CD8-positive, alpha-beta memory T cell (primary cell): ENCODE results near the gene PHC2. TPM values are rescaled to one million over a fixed set of nuclear protein-coding genes. Genes with fewer than 3 reads are reported as not detected.
A peak's percentile ranks its signal among the peaks of the same experiment; 100 is the strongest.
"Not testable (repeated sequence)": the region's sequence is repeated elsewhere in the genome, so short reads cannot be mapped to it uniquely, and the experiment has no call there.

Experiments
- CTCF ChIA-PET: fragments of 350-600 bp; sonication (Branson Sonifier 250); formaldehyde crosslinking; loops from one replicate; lab custom pipeline; 2021; ENCODE audit warnings: antibody characterized with exemption; lab: Charles Lee
- POLR2A ChIA-PET: fragments of 350-600 bp; sonication (Branson Sonifier 250); formaldehyde crosslinking; loops from one replicate; lab custom pipeline; 2021; ENCODE audit warnings: antibody characterized with exemption; lab: Charles Lee
- DNase-seq, 5 donors: peaks; one replicate each; pipeline versions ENCODE4 v3.0.0 to v3.0.0-alpha.2; 2020 to 2022; ENCODE audit warnings: mixed read lengths in 1 of 5
- H3K27ac ChIP-seq: one replicate; pipeline ENCODE4 v1.7.0; 2013; ENCODE audit warnings: low read depth, mild to moderate bottlenecking, low read length, moderate library complexity
- H3K27me3 ChIP-seq: 2 replicates; pipeline ENCODE4 v1.7.0; 2013; ENCODE audit warnings: low read length, mild to moderate bottlenecking; ENCODE audit not compliant: insufficient read depth, poor library complexity, severe bottlenecking
- H3K36me3 ChIP-seq: 2 replicates; pipeline ENCODE4 v1.7.0; 2013; ENCODE audit warnings: mild to moderate bottlenecking, low read length, moderate library complexity; ENCODE audit not compliant: insufficient read depth
- H3K4me1 ChIP-seq: 2 replicates; pipeline ENCODE4 v1.7.0; 2013; ENCODE audit warnings: mild to moderate bottlenecking, low read length, moderate library complexity; ENCODE audit not compliant: insufficient read depth
- H3K4me3 ChIP-seq: 2 replicates; pipeline ENCODE4 v1.7.0; 2013; ENCODE audit warnings: mild to moderate bottlenecking, low read length
- H3K9me3 ChIP-seq: 2 replicates; pipeline ENCODE4 v1.7.0; 2013; ENCODE audit warnings: mild to moderate bottlenecking, low read length
- H3K27ac Mint-ChIP-seq, 8 donors: one replicate each; pipeline ENCODE4 v1.8.0; 2020 to 2021; ENCODE audit warnings: mixed read lengths in 8 of 8, mild to moderate bottlenecking in 6 of 8, inconsistent platforms in 3 of 8, moderate library complexity in 3 of 8
- H3K27me3 Mint-ChIP-seq, 2 donors: one replicate each; pipeline ENCODE4 v1.8.0; 2020 to 2021; ENCODE audit warnings: mixed read lengths in 2 of 2, mild to moderate bottlenecking in 1 of 2, moderate library complexity in 1 of 2
- H3K36me3 Mint-ChIP-seq, 3 donors: one replicate each; pipeline ENCODE4 v1.8.0; 2020 to 2021; ENCODE audit warnings: mixed read lengths in 3 of 3, inconsistent platforms in 1 of 3, mild to moderate bottlenecking in 1 of 3
- H3K4me1 Mint-ChIP-seq, 3 donors: one replicate each; pipeline ENCODE4 v1.8.0; 2020 to 2021; ENCODE audit warnings: mixed read lengths in 3 of 3, inconsistent platforms in 1 of 3, mild to moderate bottlenecking in 1 of 3
- H3K4me3 Mint-ChIP-seq, 7 donors: one replicate each; pipeline ENCODE4 v1.8.0; 2020 to 2021; ENCODE audit warnings: mixed read lengths in 7 of 7, mild to moderate bottlenecking in 6 of 7, moderate library complexity in 4 of 7, inconsistent platforms in 2 of 7
- H3K9me3 Mint-ChIP-seq, 5 donors: one replicate each; pipeline ENCODE4 v1.8.0; 2020 to 2022; ENCODE audit warnings: mixed read lengths in 5 of 5, mild to moderate bottlenecking in 3 of 5, moderate library complexity in 2 of 5, inconsistent platforms in 1 of 5
- polyA plus RNA-seq: library from polyadenylated mRNA; unstranded; fragments of 300-500 nt; fragmentation: Illumina TruSeq; gene quantifications from one replicate; pipeline ENCODE4 v1.2.3, GENCODE V29; 2021
- total RNA-seq, 2 experiments: library from RNA; stranded (reverse); gene quantifications; one replicate each; pipeline ENCODE4 v1.2.3, GENCODE V29; 2021

PHC2 gene
- total and polyA plus RNA-seq, 3 experiments from 2014 or later: 25.5 to 34.2 (median 25.8) TPM

DNA sequence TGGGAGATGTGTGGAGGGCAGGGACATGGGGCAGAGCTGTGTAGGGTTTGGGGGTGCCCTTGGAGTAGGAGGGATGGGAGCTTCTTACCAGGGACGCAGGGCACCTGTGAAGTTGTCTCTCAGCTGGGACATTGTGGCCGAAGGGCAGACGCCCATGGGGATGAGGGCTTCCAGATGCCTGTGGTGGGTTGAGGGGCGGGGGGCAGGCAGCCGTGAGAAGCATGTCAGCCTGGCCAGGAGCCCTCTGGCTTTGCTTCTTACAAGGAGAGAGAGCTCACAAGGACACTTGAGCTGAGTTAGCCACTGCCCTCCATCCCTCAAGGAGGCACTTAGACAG lies 118.5 kb downstream of the PHC2 start:
- Mint-ChIP-seq H3K4me1 (peaks cover 0 to 3% (median 0%) of the 10 kb centered on the region in 3 donors), H3K27ac (no peak overlapping the region), H3K4me3 (no peak overlapping the region), H3K27me3 (peaks cover 9 to 17% of the 10 kb centered on the region in 2 donors), H3K36me3 (peaks cover 0 to 6% (median 0%) of the 10 kb centered on the region in 3 donors), H3K9me3 (no peaks in the 10 kb centered on the region)
- CTCF ChIA-PET: interaction anchor here (3.2 kb wide), 1 partner anchor 16 kb away, joined by 11 read pairs; no protein-coding TSS in a partner anchor
- POLR2A ChIA-PET: no interaction called here
- Histone ChIP-seq H3K27me3 (no peaks in the 10 kb centered on the region), H3K27ac (no peak overlapping the region), H3K36me3 (no peaks in the 10 kb centered on the region), H3K9me3 (no peaks in the 10 kb centered on the region), H3K4me1 (no peaks in the 10 kb centered on the region), H3K4me3 (no peak overlapping the region)
- no peak for DNase-seq

DNA sequence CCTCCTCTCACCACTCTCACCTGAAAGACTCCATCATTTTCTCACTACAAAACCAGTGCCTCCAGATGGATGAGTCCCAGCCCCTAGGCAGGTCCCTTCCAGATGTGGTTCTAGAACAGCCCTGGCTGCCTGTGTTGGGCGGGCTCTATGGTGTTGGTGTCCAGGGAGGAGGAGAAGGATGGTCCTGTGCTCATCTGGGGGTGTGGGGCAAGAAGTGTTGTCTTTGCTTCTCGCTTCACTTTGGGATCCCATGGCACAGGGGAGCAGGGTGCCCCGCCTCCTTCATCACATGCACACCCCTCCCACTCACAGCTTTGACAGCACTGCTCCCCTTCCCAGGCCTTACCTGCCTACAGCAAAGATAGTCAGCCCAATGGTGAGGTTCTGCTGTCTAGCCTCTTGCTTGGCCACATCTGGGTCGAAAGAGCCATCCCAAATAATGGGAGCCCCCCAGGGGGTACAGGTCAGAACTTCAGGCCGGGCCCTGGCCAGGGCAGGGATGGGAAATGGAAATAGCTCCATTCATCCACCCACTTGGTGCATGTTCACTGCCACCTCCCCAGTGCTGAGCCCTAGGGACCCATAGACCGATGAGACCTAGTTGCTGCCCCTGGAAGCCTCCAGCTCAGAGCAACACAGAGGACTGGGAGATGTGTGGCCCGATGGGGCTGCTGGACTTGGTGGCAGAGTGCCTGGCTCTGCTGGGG lies 119.0 kb downstream of the PHC2 start:
- ChIA-PET CTCF (interaction anchor here (3.2 kb wide), 1 partner anchor 16 kb away, joined by 11 read pairs; no protein-coding TSS in a partner anchor), POLR2A (no interaction called here)
- H3K4me3 Mint-ChIP-seq: no peak overlapping the region
- peaks cover 0 to 3% (median 0%) of the 10 kb centered on the region in 3 donors for H3K4me1 Mint-ChIP-seq
- DNase-seq: no peak
- H3K9me3 Mint-ChIP-seq: no peaks in the 10 kb centered on the region
- peaks cover 0 to 6% (median 0%) of the 10 kb centered on the region in 3 donors for H3K36me3 Mint-ChIP-seq
- Histone ChIP-seq H3K27ac (no peak overlapping the region), H3K27me3 (no peaks in the 10 kb centered on the region), H3K4me1 (no peaks in the 10 kb centered on the region), H3K4me3 (no peak overlapping the region), H3K36me3 (no peaks in the 10 kb centered on the region), H3K9me3 (no peaks in the 10 kb centered on the region)
- no peak overlapping the region for H3K27ac Mint-ChIP-seq
- peaks cover 9 to 17% of the 10 kb centered on the region in 2 donors for H3K27me3 Mint-ChIP-seq

- no peak for DNase-seq
- Mint-ChIP-seq H3K36me3 (peaks cover 0 to 6% (median 0%) of the 10 kb centered on the region in 3 donors), H3K4me1 (peaks cover 0 to 4% (median 0%) of the 10 kb centered on the region in 3 donors), H3K27ac (no peak overlapping the region), H3K9me3 (no peaks in the 10 kb centered on the region), H3K4me3 (no peak overlapping the region), H3K27me3 (peaks cover 9 to 21% of the 10 kb centered on the region in 2 donors)
- Histone ChIP-seq H3K36me3 (no peaks in the 10 kb centered on the region), H3K9me3 (no peaks in the 10 kb centered on the region), H3K27me3 (no peaks in the 10 kb centered on the region), H3K4me1 (no peaks in the 10 kb centered on the region), H3K27ac (no peak overlapping the region), H3K4me3 (no peak overlapping the region)
- CTCF ChIA-PET: interaction anchor here (0.5 kb wide), 1 partner anchor 1150 kb away, joined by 3 read pairs; no protein-coding TSS in a partner anchor
- POLR2A ChIA-PET: no interaction called here
These were observed 120.2 kb downstream of the PHC2 start for GRCh38 chr1:33310702-33311101.

GRCh38 chr1:33309351-33309750 lies 121.5 kb downstream of the PHC2 start:
- H3K27me3 Mint-ChIP-seq: peaks cover 9 to 15% of the 10 kb centered on the region in 2 donors
- DNase-seq, H3K9me3 Mint-ChIP-seq, H3K4me3 ChIP-seq, H3K27ac ChIP-seq, H3K27me3 ChIP-seq, H3K4me1 Mint-ChIP-seq, H3K36me3 ChIP-seq, H3K4me1 ChIP-seq, H3K36me3 Mint-ChIP-seq, H3K4me3 Mint-ChIP-seq, H3K27ac Mint-ChIP-seq, POLR2A ChIA-PET, H3K9me3 ChIP-seq: not testable (repeated sequence)
- CTCF ChIA-PET: interaction anchor here (2.0 kb wide), 1 partner anchor 12 kb away, joined by 6 read pairs; no protein-coding TSS in a partner anchor

DNA sequence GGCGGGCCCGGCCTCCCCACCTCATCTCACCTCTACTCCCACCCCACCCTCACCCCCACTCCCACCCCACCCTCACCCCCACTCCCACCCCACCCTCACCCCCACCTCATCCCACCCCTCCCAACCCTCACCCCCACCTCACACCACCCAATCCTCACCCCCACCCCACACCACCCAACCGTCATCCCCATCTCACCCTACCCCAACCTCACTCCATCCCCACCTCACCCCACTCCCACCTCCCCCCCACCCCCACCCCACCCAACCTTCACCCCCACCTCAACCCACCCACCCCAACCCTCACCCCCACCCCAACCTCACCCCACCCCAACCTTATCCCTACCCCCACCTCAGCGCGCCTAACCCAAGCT lies 123.4 kb downstream of the PHC2 start:
- peaks cover 8 to 10% (median 9%) of the 10 kb centered on the region in 3 donors for H3K4me1 Mint-ChIP-seq
- ChIA-PET CTCF (interaction anchor here (1.3 to 2.0 kb wide), 2 partner anchors 10 to 12 kb away, joined by 6 read pairs; no protein-coding TSS in a partner anchor), POLR2A (no interaction called here)
- no peaks in the 10 kb centered on the region for H3K36me3 ChIP-seq
- H3K4me3 Mint-ChIP-seq: no peak overlapping the region
- no peaks in the 10 kb centered on the region for H3K9me3 ChIP-seq
- H3K27ac Mint-ChIP-seq: peak overlapping the region in 1 of 8 donors; percentile 55
- H3K4me3 ChIP-seq: no peak overlapping the region
- H3K36me3 Mint-ChIP-seq: peaks cover 0 to 10% (median 0%) of the 10 kb centered on the region in 3 donors
- no peak for DNase-seq
- no peaks in the 10 kb centered on the region for H3K27me3 ChIP-seq
- H3K9me3 Mint-ChIP-seq: no peaks in the 10 kb centered on the region
- peaks cover 9 to 12% of the 10 kb centered on the region in 2 donors for H3K27me3 Mint-ChIP-seq
- peaks cover 4% of the 10 kb centered on the region for H3K4me1 ChIP-seq
- H3K27ac ChIP-seq: no peak overlapping the region

DNA sequence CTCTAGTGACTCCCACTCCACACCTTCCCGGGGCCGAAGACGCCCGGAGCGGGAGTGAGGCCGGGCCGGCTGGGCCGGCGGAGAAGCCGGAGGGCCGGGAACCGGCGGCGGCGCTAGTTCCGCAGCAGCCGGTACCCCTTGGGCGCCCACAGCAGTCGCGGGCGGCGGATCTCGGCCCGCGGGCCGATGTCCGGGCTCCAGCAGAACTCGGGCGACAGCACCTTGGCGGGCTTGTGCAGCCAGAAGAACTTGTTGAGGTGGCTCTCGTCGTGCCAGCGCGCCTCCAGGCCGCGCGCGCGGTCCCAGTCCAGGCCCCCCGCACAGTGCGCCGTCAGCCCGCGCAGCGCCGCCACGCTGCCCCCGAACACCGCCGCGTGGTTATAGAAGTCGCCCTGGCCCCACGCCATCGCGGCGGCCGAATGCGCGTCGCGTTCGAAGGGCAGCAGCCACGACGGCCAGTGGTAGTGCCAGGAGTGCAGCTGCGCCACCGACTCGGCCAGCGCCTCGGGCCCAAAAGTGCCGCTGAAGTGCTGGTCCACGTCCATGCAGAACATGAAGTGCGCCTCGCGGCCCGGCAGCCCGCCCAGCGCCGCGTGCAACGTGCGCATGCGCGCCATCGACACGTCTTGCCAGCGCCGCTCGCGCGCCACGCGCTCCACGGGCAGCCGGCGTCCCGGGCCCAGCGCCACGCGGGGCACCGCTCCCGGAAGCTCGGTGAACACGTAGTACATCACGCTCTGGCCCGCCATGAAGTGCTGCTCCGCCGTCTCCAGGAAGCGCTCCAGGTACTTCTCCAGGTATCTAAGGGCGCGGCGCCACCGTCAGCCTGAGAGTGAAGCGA lies 124.0 kb downstream of the PHC2 start:
- H3K27me3 ChIP-seq: no peaks in the 10 kb centered on the region
- H3K4me3 ChIP-seq: no peak overlapping the region
- H3K36me3 ChIP-seq: no peaks in the 10 kb centered on the region
- Mint-ChIP-seq H3K9me3 (no peaks in the 10 kb centered on the region), H3K4me1 (peaks cover 14 to 16% (median 15%) of the 10 kb centered on the region in 3 donors), H3K27ac (peak overlapping the region in 1 of 8 donors; percentile 55), H3K27me3 (peaks cover 6 to 12% of the 10 kb centered on the region in 2 donors), H3K4me3 (no peak overlapping the region), H3K36me3 (peaks cover 0 to 10% (median 0%) of the 10 kb centered on the region in 3 donors)
- CTCF ChIA-PET: interaction anchor here (2.1 kb wide), 1 partner anchor 11 kb away, joined by 11 read pairs; no protein-coding TSS in a partner anchor
- POLR2A ChIA-PET: no interaction called here
- no peaks in the 10 kb centered on the region for H3K9me3 ChIP-seq
- DNase-seq: no peak
- H3K4me1 ChIP-seq: peaks cover 10% of the 10 kb centered on the region
- no peak overlapping the region for H3K27ac ChIP-seq

- Mint-ChIP-seq H3K27ac (peak overlapping the region in 1 of 8 donors; percentile 50), H3K9me3 (no peaks in the 10 kb centered on the region), H3K4me1 (peaks cover 17 to 21% (median 20%) of the 10 kb centered on the region in 3 donors), H3K36me3 (peaks cover 0 to 7% (median 0%) of the 10 kb centered on the region in 3 donors), H3K27me3 (peaks cover 5 to 12% of the 10 kb centered on the region in 2 donors), H3K4me3 (no peak overlapping the region)
- no peak for DNase-seq
- H3K9me3 ChIP-seq: no peaks in the 10 kb centered on the region
- peaks cover 12% of the 10 kb centered on the region for H3K4me1 ChIP-seq
- H3K27me3 ChIP-seq: no peaks in the 10 kb centered on the region
- no peaks in the 10 kb centered on the region for H3K36me3 ChIP-seq
- ChIA-PET CTCF (interaction anchor here (2.1 kb wide), 1 partner anchor 10 kb away, joined by 11 read pairs; no protein-coding TSS in a partner anchor), POLR2A (no interaction called here)
- no peak overlapping the region for H3K4me3 ChIP-seq
- H3K27ac ChIP-seq: no peak overlapping the region
These were observed 124.9 kb downstream of the PHC2 start for GRCh38 chr1:33305816-33306652.
